ENCODE data around the gene SIRT3. TPM values are rescaled to one million over a fixed set of nuclear protein-coding genes. Genes with fewer than 3 reads are reported as not detected.
"Not testable (repeated sequence)": the region's sequence is repeated elsewhere in the genome, so short reads cannot be mapped to it uniquely, and the experiment has no call there.

SIRT3 gene
- total RNA-seq, 1 donor, result 6.2 TPM

GRCh38 chr11:199004-199581 lies 37.0 kb downstream of the SIRT3 start:
- Histone ChIP-seq H3K9me3 (ENCODE audit: low read depth, low read length) (no peaks in the 10 kb centered on the region), H3K27me3 (ENCODE audit: insufficient read depth, low read length) (no peaks in the 10 kb centered on the region), H3K4me3 (ENCODE audit: low read length) (no peak overlapping the region), H3K4me1 (ENCODE audit: insufficient read depth, low read length) (peaks cover 19% of the 10 kb centered on the region)

DNA sequence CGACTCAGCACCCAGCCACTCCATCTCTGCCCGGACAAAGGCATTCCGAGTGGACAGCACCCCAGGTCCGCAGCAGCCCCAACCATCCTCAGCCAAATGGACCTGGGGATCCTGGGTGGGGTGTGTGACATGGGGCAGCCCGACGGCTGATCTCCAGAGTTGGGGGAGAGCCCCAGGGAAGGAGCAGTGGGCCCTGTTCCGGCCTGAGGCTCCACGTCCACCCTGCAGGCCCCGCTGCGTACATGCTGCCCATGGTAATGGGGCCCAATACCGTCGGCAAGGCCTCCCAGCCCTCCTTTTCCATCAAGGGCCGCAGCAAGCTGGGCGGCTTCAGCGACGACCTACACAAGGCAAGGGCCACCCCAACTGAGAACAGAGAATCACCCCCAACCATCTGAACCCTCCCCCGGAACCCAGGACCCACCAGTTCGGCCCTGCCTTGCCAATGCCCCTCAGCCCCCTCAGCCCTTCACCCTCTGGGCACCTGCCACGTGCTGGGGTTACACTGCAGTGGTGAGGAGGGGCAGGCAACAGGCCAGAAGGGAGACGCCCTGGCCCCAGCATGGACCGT lies 37.8 kb downstream of the SIRT3 start:
- no peak overlapping the region for H3K4me3 ChIP-seq (ENCODE audit: low read length)
- no peaks in the 10 kb centered on the region for H3K27me3 ChIP-seq (ENCODE audit: insufficient read depth, low read length)
- H3K4me1 ChIP-seq (ENCODE audit: insufficient read depth, low read length), result peaks cover 19% of the 10 kb centered on the region
- no peaks in the 10 kb centered on the region for H3K9me3 ChIP-seq (ENCODE audit: low read depth, low read length)

DNA sequence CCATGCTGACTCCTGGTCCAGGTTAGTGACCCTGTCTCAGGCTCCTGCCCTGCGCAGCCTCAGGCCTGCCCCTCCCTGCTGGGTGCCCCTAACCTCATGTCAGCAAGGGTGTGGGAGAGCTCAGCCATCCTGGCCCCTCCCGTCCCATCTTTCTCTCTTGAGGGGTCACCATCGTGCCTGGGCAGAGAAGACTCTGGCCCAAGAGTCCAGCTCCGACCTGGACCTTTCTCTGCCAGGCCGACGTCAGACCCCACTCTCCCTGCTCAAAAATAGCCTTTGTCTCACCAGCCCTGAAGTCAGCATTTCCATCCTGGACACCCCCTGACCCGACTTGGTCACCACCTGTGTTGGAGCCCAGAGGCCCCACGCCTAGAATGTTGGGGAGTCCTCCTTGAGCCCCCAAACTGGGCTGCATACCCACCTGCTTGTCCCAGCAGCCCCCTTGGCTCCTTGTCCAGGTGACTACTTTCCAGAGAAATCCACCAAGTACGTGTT lies 38.4 kb downstream of the SIRT3 start:
- Histone ChIP-seq H3K9me3 (ENCODE audit: low read depth, low read length) (no peaks in the 10 kb centered on the region), H3K4me1 (ENCODE audit: insufficient read depth, low read length) (peaks cover 15% of the 10 kb centered on the region), H3K27me3 (ENCODE audit: insufficient read depth, low read length) (no peaks in the 10 kb centered on the region), H3K4me3 (ENCODE audit: low read length) (no peak overlapping the region)

- H3K4me1 ChIP-seq (ENCODE audit: insufficient read depth, low read length), result peaks cover 8% of the 10 kb centered on the region
- H3K9me3 ChIP-seq (ENCODE audit: low read depth, low read length), result no peaks in the 10 kb centered on the region
- H3K4me3 ChIP-seq (ENCODE audit: low read length), result no peak overlapping the region
- no peaks in the 10 kb centered on the region for H3K27me3 ChIP-seq (ENCODE audit: insufficient read depth, low read length)
These were observed 39.1 kb downstream of the SIRT3 start for GRCh38 chr11:196786-197731.

DNA sequence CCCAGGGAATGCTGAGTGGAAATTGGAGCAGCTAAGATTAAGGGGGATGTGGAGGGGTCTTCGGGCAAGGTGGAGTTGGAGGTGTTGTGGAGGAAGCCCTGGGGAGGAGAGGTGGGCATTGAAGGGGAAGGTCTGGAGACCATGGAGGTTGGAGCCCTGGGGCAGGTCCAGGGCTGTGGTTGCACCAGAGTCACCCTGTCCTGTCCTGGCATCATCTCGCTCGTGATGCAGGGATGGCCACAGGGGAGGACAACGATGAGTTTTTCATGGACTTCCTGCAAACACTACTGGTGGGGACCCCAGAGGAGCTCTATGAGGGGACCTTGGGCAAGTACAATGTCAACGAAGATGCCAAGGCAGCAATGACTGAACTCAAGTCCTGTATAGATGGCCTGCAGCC lies 42.7 kb downstream of the SIRT3 start:
- H3K4me1 ChIP-seq (ENCODE audit: insufficient read depth, low read length); H3K9me3 ChIP-seq (ENCODE audit: low read depth, low read length); H3K27me3 ChIP-seq (ENCODE audit: insufficient read depth, low read length); H3K4me3 ChIP-seq (ENCODE audit: low read length): not testable (repeated sequence)

DNA sequence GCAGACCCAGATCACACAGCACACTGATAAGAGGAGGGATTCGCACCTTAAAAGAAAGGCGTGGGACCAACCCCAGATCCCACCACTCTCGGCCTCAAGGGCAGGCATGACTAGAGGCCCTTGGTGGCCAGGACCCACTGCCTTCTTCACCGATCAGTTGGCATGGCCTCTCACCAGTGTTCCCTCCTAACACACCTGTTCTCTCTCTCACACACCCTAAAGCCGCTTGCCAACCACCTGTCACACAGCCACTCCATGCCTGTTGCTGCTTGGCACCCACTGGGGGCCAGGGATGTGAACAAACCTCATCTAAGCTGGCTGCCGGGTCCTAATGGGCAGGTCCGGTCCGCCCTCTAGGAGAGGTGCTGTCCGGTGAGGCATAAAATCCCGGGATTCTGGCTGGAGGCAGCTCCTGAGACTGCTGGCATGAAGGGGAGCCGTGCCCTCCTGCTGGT lies 43.4 kb downstream of the SIRT3 start, which contains the start of gene SCGB1C1:
SCGB1C1 (plus strand) TSS at position 405 of the 455 bp plus-strand sequence; CDS start at position 427, 22 bp downstream.
- not testable (repeated sequence) for H3K4me3 ChIP-seq (ENCODE audit: low read length); H3K9me3 ChIP-seq (ENCODE audit: low read depth, low read length); H3K4me1 ChIP-seq (ENCODE audit: insufficient read depth, low read length); H3K27me3 ChIP-seq (ENCODE audit: insufficient read depth, low read length)

DNA sequence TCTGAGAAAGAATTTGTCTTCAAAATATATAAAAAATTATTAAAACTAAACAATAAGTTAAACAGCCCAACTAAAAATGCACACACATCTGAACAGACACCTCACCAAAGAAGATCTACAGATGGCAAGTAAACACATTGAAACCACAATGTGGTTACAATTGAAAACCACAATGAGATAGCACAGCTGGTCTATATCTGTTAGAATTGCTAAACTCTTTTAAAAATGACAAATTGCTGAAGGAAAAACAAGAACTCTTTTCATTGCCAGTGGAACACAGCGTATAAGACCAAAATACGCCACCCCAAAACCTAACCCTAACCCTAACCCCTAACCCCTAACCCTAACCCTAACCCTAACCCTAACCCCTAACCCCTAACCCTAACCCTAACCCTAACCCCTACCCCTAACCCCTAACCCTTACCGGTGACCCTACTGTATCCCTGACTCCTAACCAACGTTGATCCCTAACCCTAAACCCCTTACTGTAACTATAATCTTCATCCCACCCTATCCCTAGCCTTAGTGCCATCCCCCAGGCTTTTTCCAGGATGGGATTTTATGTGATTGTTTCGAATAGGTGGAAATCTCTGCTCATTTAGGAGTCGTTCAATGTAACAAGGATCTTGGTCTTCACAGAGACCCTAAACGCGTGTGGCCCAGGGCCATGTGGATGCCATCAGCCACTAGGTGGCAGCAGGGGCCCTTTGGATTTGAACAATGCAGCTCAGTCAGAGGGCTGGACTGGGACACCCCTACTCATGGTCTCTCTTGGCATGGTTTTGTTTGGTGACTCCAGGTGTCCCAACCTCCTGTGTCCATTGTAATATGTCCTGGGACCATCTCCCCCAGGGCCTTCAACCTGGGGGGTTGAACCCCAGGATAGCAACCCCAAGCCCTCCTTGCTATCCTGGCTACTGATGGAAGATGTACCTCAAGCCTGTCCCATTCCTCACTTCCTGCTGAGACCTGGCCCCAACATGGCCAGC lies 44.4 kb downstream of the SIRT3 start:
- H3K4me3 ChIP-seq (ENCODE audit: low read length); H3K9me3 ChIP-seq (ENCODE audit: low read depth, low read length); H3K4me1 ChIP-seq (ENCODE audit: insufficient read depth, low read length); H3K27me3 ChIP-seq (ENCODE audit: insufficient read depth, low read length): not testable (repeated sequence)

DNA sequence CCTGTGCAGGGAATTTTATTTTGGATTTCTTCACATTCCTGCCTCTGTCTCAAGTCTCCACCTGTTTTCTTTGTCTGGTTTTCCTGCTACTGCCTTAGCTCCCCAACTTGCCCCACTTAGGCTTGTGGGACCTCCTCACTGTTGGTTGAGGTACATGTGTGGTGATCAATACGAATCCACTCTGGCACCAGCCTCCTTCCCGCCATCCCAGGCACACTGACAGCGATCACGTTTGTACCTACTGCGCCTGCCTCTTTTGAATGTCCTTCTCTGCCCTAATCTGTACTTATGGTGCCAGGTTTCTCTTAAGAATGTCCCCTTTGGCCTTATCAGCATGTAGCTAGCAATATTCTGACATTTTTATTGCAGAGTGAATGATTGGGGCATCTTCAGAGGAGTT lies 45.6 kb downstream of the SIRT3 start:
- H3K4me3 ChIP-seq (ENCODE audit: low read length); H3K27me3 ChIP-seq (ENCODE audit: insufficient read depth, low read length); H3K9me3 ChIP-seq (ENCODE audit: low read depth, low read length); H3K4me1 ChIP-seq (ENCODE audit: insufficient read depth, low read length): not testable (repeated sequence)

DNA sequence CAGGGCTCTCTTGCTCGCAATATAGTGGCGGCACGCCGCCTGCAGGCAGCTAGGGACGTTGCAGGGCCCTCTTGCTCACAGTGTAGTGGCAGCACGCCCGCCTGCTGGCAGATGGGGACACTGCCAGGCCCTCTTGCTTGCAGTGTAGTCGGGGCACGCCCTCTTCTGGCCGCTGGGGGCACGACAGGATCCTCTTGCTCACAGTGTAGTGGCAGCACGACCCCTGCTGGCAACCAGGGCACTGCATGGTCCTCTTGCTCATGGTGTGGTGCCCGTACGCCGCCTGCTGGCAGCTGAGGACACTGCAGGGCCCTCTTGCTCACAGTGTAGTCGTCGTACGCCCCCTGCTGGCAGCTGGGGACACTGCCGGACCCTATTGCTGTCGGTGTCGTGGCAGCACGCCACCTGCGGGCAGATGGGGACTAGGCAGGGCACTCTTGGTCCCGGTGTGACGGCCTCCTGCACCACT lies 46.3 kb downstream of the SIRT3 start:
- not testable (repeated sequence) for H3K9me3 ChIP-seq (ENCODE audit: low read depth, low read length); H3K27me3 ChIP-seq (ENCODE audit: insufficient read depth, low read length); H3K4me1 ChIP-seq (ENCODE audit: insufficient read depth, low read length); H3K4me3 ChIP-seq (ENCODE audit: low read length)

- not testable (repeated sequence) for H3K4me1 ChIP-seq (ENCODE audit: insufficient read depth, low read length); H3K9me3 ChIP-seq (ENCODE audit: low read depth, low read length); H3K27me3 ChIP-seq (ENCODE audit: insufficient read depth, low read length); H3K4me3 ChIP-seq (ENCODE audit: low read length)
These were observed 46.9 kb downstream of the SIRT3 start for GRCh38 chr11:189200-189783.

GRCh38 chr11:180242-180641 lies 55.9 kb downstream of the SIRT3 start:
- H3K9me3 ChIP-seq (ENCODE audit: low read depth, low read length); H3K27me3 ChIP-seq (ENCODE audit: insufficient read depth, low read length); H3K4me1 ChIP-seq (ENCODE audit: insufficient read depth, low read length); H3K4me3 ChIP-seq (ENCODE audit: low read length): not testable (repeated sequence)

Measured in mononuclear cell (primary cell).